NT2/D1 (cell line): ENCODE results near the gene TFDP2.

Source experiments
- YY1 ChIP-seq: IDR thresholded peaks from 2 replicates; pipeline ENCODE4 v1.6.1; 2011; ENCODE audit not compliant: insufficient read length, insufficient read depth
- ZNF274 ChIP-seq: IDR thresholded peaks from 2 replicates; pipeline ENCODE4 v1.6.1; 2011; ENCODE audit warnings: mild to moderate bottlenecking, low read depth, low read length

- TF ChIP-seq YY1: no peak
- TF ChIP-seq ZNF274: no peak
Observed at GRCh38 chr3:141914311-141914710, 235.0 kb downstream of the TFDP2 start.
